K562 (cell line): Measurements from ENCODE around the gene RBFOX2. TPM values are rescaled to one million over a fixed set of nuclear protein-coding genes. Genes with fewer than 3 reads are reported as not detected.

Experiments used
- ATAC-seq: fragments of 200-7000 bp; cut with Tn5 transposase; 3 replicates; pipeline ENCODE4 v1.9.1; 2020; ENCODE audit warnings: moderate library complexity
- BruUV-seq: library from RNA; stranded (reverse); fragments of 400-500 nt; replicated peaks from 2 replicates; lab custom pipeline; 2021; lab: Mats Ljungman, UMichigan
- CTCF ChIA-PET: fragments of 300-600 bp; formaldehyde crosslinking; extraction: SDS; loops from one replicate; lab custom pipeline; 2021; ENCODE audit warnings: low intra/inter-chr PET ratio; lab: Yijun Ruan, JAX
- POLR2A ChIA-PET: fragments of 300-600, 350-650 bp; sonication (Branson Sonifier 250); formaldehyde crosslinking; extraction: SDS; loops from one replicate; lab custom pipeline; 2021; ENCODE audit warnings: antibody characterized with exemption, inconsistent platforms; lab: Yijun Ruan, JAX
- DNase-seq, 4 experiments: peaks; one replicate each; pipeline versions ENCODE4 v3.0.0 to v3.0.0-alpha.2; 2011 to 2018; ENCODE audit warnings: low spot score in 3 of 4, mixed read lengths in 3 of 4; ENCODE audit errors: extremely low read depth in 1 of 4
- FAIRE-seq: peaks from 2 replicates; lab custom pipeline; 2011; peaks lifted over from hg19 to GRCh38; lab: Jason Lieb, UNC
- H2AFZ ChIP-seq: 2 replicates; pipeline ENCODE4 v1.6.0; 2011; ENCODE audit warnings: low read depth, low read length, control low read depth, inconsistent platforms
- H3K27ac ChIP-seq: fragments of 200-600 bp; 3 replicates; pipeline ENCODE4 v1.8.0; 2011; ENCODE audit warnings: low read depth, mild to moderate bottlenecking, control low read depth, inconsistent platforms, low read length, moderate library complexity, mixed read lengths; ENCODE audit errors: extremely low read depth
- H3K27me3 ChIP-seq, 2 experiments: fragments of 300-600 bp in 1 of 2; 2 replicates in 1 of 2; 3 replicates in 1 of 2; pipeline versions ENCODE4 v1.6.0 to v1.8.0; 2011; ENCODE audit warnings: inconsistent platforms in 2 of 2, low read length in 2 of 2, mild to moderate bottlenecking in 1 of 2, mixed read lengths in 1 of 2, moderate library complexity in 1 of 2; ENCODE audit not compliant: control insufficient read depth in 2 of 2, insufficient read depth in 2 of 2
- H3K36me3 ChIP-seq: fragments of 300-600 bp; 3 replicates; pipeline ENCODE4 v1.8.0; 2011; ENCODE audit warnings: mild to moderate bottlenecking, low read length, inconsistent platforms; ENCODE audit not compliant: control insufficient read depth, insufficient read depth
- H3K4me1 ChIP-seq, 2 experiments: fragments of 200-600 bp in 1 of 2; replicated peaks in 1 of 2; 2 replicates in 1 of 2; 3 replicates in 1 of 2; pipeline versions ENCODE4 v1.5.1 to v1.8.0; 2011; ENCODE audit warnings: inconsistent platforms in 2 of 2, low read length in 2 of 2, mild to moderate bottlenecking in 1 of 2, mixed read lengths in 1 of 2, moderate library complexity in 1 of 2; ENCODE audit not compliant: control insufficient read depth in 2 of 2, insufficient read depth in 2 of 2
- H3K4me2 ChIP-seq: 2 replicates; pipeline ENCODE4 v1.6.1; 2011; ENCODE audit warnings: low read length, control low read depth, inconsistent platforms, mixed read lengths; ENCODE audit not compliant: insufficient read depth
- H3K4me3 ChIP-seq: fragments of 200-600 bp; sonication (generic), shearing (Covaris generic); 2 replicates; pipeline ENCODE4 v1.5.1; 2016; ENCODE audit warnings: control low read depth, inconsistent platforms
- H3K79me2 ChIP-seq: fragments of 200-600 bp; 3 replicates; pipeline ENCODE4 v1.8.0; 2011; ENCODE audit warnings: low read length, inconsistent platforms; ENCODE audit not compliant: control insufficient read depth, insufficient read depth
- H3K9ac ChIP-seq, 2 experiments: 2 replicates each; pipeline versions ENCODE4 v1.6.0 to v1.6.1; 2011; ENCODE audit warnings: low read depth in 2 of 2, low read length in 2 of 2, control low read depth in 1 of 2, inconsistent platforms in 1 of 2, mild to moderate bottlenecking in 1 of 2, mixed read lengths in 1 of 2; ENCODE audit not compliant: insufficient read depth in 1 of 2
- H3K9me1 ChIP-seq: one replicate; pipeline ENCODE4 v1.6.0; 2011; ENCODE audit warnings: inconsistent platforms, mild to moderate bottlenecking, low read length, moderate library complexity; ENCODE audit not compliant: control insufficient read depth, insufficient read depth
- H3K9me3 ChIP-seq: replicated peaks from 2 replicates; pipeline ENCODE4 v1.5.1; 2011; ENCODE audit warnings: low read depth, low read length, inconsistent platforms; ENCODE audit not compliant: control insufficient read depth, insufficient read depth
- H4K20me1 ChIP-seq: replicated peaks from 2 replicates; pipeline ENCODE4 v1.6.1; 2011; ENCODE audit warnings: low read length, inconsistent platforms, mixed read lengths; ENCODE audit not compliant: control insufficient read depth, insufficient read depth
- DIDO1 ChIP-seq: fragments of 450-650 bp; IDR thresholded peaks from 2 replicates; pipeline ENCODE4 v1.6.1; 2016; ENCODE audit warnings: low read depth, missing biosample characterization, missing genetic modification characterization
- ETV1 ChIP-seq: fragments of 450-650 bp; conservative IDR thresholded peaks from 2 replicates; pipeline ENCODE4 v1.6.1; 2016; ENCODE audit warnings: missing genetic modification characterization, control low read depth, low read depth, missing compliant biosample characterization
- MTA1 ChIP-seq: fragments of 450-650 bp; IDR thresholded peaks from 2 replicates; pipeline ENCODE4 v1.6.1; 2017; ENCODE audit warnings: borderline replicate concordance
- SPI1 ChIP-seq: IDR thresholded peaks from 2 replicates; pipeline ENCODE4 v1.6.1; 2011; ENCODE audit warnings: low read depth, low read length, control low read depth, borderline replicate concordance
- SREBF1 ChIP-seq: fragments of 150-350 bp; IDR thresholded peaks from 2 replicates; pipeline ENCODE4 v1.6.1; 2014; ENCODE audit warnings: antibody characterized with exemption, low read depth, low read length, borderline replicate concordance
- XRCC4 ChIP-seq: IDR thresholded peaks from one replicate; pipeline ENCODE4 v1.6.1; 2011; ENCODE audit not compliant: insufficient read depth, insufficient read length; ENCODE audit errors: extremely low read depth
- XRCC5 ChIP-seq: fragments of 200-400 bp; formaldehyde crosslinking; IDR thresholded peaks from 2 replicates; pipeline ENCODE4 v1.6.1; 2017; ENCODE audit warnings: low read depth, mild to moderate bottlenecking, low read length
- ZC3H4 ChIP-seq: sonication (generic); formaldehyde crosslinking; IDR thresholded peaks from 2 replicates; pipeline ENCODE4 v1.9.0; 2021; ENCODE audit warnings: missing genetic modification reagents, borderline replicate concordance
- ZKSCAN8 ChIP-seq: fragments of 200-800 bp; sonication (Bioruptor generic); IDR thresholded peaks from 2 replicates; pipeline ENCODE4 v1.6.1; 2016; ENCODE audit warnings: missing genetic modification characterization, missing compliant biosample characterization
- ZNF586 ChIP-seq: fragments of 450-650 bp; formaldehyde crosslinking; conservative IDR thresholded peaks from 2 replicates; pipeline ENCODE4 v1.4.0; 2020; ENCODE audit warnings: mild to moderate bottlenecking, moderate library complexity
- WGBS: fragments of 100-300 bp; shearing (Covaris generic); methylation state at CpG from one replicate; pipeline ENCODE4 v1.1.6; 2016; ENCODE audit warnings: low coverage, mixed read lengths; ENCODE audit not compliant: insufficient coverage; ENCODE audit errors: missing lambda C conversion rate; 5-methylcytosine and 5-hydroxymethylcytosine counted together
- in situ Hi-C: fragments of 300-500 bp; cut with MboI; formaldehyde crosslinking; loops from 4 replicates; pipeline ENCODE4 v1.15.0; 2018; ENCODE audit warnings: inconsistent platforms, mixed read lengths
- intact Hi-C: fragments of 100-400 bp; cut with micrococcal nuclease; formaldehyde crosslinking; loops from 2 replicates; pipeline ENCODE4 v1.14.2; 2022
- polyA plus RNA-seq, 8 experiments: library from polyadenylated mRNA; depleted of rRNA in 4 of 8; stranded (reverse) in 5 of 8; unstranded in 3 of 8; fragments of >200 nt; fragmentation: Nextera tagmentation in 2 of 8; fragmentation: Illumina TruSeq in 1 of 8; extraction: Ambion mirVana in 2 of 8; extraction: Trizol in 1 of 8; gene quantifications; 2 replicates each; pipeline versions ENCODE4 v1.2.1 to v1.2.3, GENCODE V29; 2011 to 2014; ENCODE audit warnings: inconsistent platforms in 1 of 8, missing spikeins in 1 of 8
- total RNA-seq, 7 experiments: library from RNA; depleted of rRNA in 6 of 7; stranded (reverse); fragments of >200 nt in 6 of 7; fragmentation: Illumina TruSeq in 2 of 7; extraction: Trizol in 2 of 7; gene quantifications; 2 replicates each; pipeline versions ENCODE4 v1.2.1 to v1.2.3, GENCODE V29; 2011 to 2021; ENCODE audit warnings: low replicate concordance in 1 of 7
- TF ChIP-seq, protein P1 (sequence below): fragments of 450-650 bp; IDR thresholded peaks from 2 replicates; pipeline ENCODE4 v1.6.1; 2014; ENCODE audit warnings: low read depth, mild to moderate bottlenecking, moderate library complexity, borderline replicate concordance

Gene RBFOX2
- total and polyA plus RNA-seq, 9 of the 15 experiments (the other 6 are each of a cell fraction or from before 2014, with no cell fraction given): 5.8 to 24.8 (median 14.2) TPM

DNA sequence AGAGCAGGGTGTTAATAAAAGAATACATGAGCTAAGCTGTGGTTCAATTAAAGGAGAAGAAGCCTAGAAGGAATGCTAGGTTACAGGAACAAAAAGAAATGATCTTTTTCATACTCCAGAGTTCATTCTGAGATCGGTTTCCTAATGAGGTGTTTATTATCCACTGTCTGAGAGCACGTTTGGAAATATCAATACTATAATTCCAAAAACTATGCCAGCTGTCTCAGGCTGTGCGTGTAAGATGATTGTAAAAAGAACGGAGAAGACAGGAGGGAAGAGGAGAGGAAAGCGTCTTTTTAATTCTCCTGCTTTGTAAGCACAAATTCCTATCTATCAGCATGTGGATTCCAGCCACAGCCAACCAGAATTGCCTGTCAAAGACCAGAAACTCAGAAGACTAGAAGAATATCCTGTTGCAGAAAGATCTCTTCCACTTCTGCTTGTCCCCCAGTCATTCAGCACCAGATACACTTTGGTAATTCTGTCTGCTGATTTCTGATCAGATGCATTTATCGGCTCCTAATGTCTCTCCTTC lies 285.2 kb downstream of the RBFOX2 start:
- CTCF ChIA-PET: no interaction called here
- no peak for ATAC-seq
- no peaks in the 10 kb centered on the region for H3K79me2 ChIP-seq
- FAIRE-seq: no peak
- peaks cover 3 to 30% of the 10 kb centered on the region in 2 experiments; a peak in 4 of 5 replicates for H3K4me1 ChIP-seq
- no peak overlapping the region for H3K4me2 ChIP-seq
- BruUV-seq: no TSS peak
- in situ Hi-C loops: no loop called here
- no peaks in the 10 kb centered on the region for H3K9me3 ChIP-seq
- intact Hi-C loops: no loop called here
- H3K9ac ChIP-seq: no peak overlapping the region
- TF ChIP-seq ZNF586: no peak
- TF ChIP-seq DIDO1: no peak
- TF ChIP-seq, protein P1, sequence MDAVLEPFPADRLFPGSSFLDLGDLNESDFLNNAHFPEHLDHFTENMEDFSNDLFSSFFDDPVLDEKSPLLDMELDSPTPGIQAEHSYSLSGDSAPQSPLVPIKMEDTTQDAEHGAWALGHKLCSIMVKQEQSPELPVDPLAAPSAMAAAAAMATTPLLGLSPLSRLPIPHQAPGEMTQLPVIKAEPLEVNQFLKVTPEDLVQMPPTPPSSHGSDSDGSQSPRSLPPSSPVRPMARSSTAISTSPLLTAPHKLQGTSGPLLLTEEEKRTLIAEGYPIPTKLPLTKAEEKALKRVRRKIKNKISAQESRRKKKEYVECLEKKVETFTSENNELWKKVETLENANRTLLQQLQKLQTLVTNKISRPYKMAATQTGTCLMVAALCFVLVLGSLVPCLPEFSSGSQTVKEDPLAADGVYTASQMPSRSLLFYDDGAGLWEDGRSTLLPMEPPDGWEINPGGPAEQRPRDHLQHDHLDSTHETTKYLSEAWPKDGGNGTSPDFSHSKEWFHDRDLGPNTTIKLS: no peak
- no peak for TF ChIP-seq XRCC5
- TF ChIP-seq ZC3H4 (CRISPR knock-in tag): no peak
- no peak for TF ChIP-seq ZKSCAN8 (CRISPR knock-in tag)
- TF ChIP-seq MTA1: no peak
- no peak for TF ChIP-seq SREBF1
- TF ChIP-seq SPI1: no peak
- TF ChIP-seq XRCC4: no peak
- TF ChIP-seq ETV1 (tag): no peak
- no peak overlapping the region for H3K4me3 ChIP-seq
- POLR2A ChIA-PET: interaction anchor here (0.6 to 1.5 kb wide), 2 partner anchors 171 to 416 kb away, joined by 3 read pairs; no protein-coding TSS in a partner anchor
- no peaks in the 10 kb centered on the region for H4K20me1 ChIP-seq
- H3K36me3 ChIP-seq: 0 out of 3 replicates have a peak, but pooled peaks cover 8% of the 10 kb centered on the region
- H2AFZ ChIP-seq: no peak overlapping the region
- no peaks in the 10 kb centered on the region for H3K27me3 ChIP-seq
- peak overlapping the region; percentile 71; the same call in 1 of the 3 replicates for H3K27ac ChIP-seq
- H3K9me1 ChIP-seq: peaks cover 3% of the 10 kb centered on the region
- no peak for DNase-seq
- WGBS: 75% methylated on average over 5 of the region's 6 CpGs
